K562 (cell line): ENCODE measurements around the gene WDR91. TPM values are rescaled to one million over a fixed set of nuclear protein-coding genes. Genes with fewer than 3 reads are reported as not detected.

Experiments used
- ARNT ChIP-seq, 2 experiments: fragments of 450-650 bp; IDR thresholded peaks; 2 replicates each; pipeline ENCODE4 v1.6.1; 2016; ENCODE audit warnings: mild to moderate bottlenecking in 1 of 2
- CCNT2 ChIP-seq: IDR thresholded peaks from 2 replicates; pipeline ENCODE4 v1.6.1; 2011; ENCODE audit warnings: borderline replicate concordance, low read depth, mild to moderate bottlenecking, moderate library complexity, mixed read lengths, low read length; ENCODE audit not compliant: insufficient read length; ENCODE audit errors: extremely low read depth
- FUS ChIP-seq: fragments of 200-400 bp; formaldehyde crosslinking; optimal IDR thresholded peaks from 2 replicates; pipeline ENCODE3; 2017; ENCODE audit warnings: low read depth, low read length
- NUFIP1 ChIP-seq: fragments of 450-650 bp; IDR thresholded peaks from 2 replicates; pipeline ENCODE4 v1.6.1; 2018; ENCODE audit not compliant: partially characterized antibody
- POLR2H ChIP-seq: IDR thresholded peaks from 2 replicates; pipeline ENCODE4 v1.6.1; 2016; ENCODE audit warnings: missing genetic modification characterization, low read depth, mild to moderate bottlenecking, control low read depth, missing compliant biosample characterization, moderate library complexity
- POLR3A ChIP-seq: IDR thresholded peaks from 2 replicates; pipeline ENCODE4 v1.6.1; 2011; ENCODE audit warnings: borderline replicate concordance, mild to moderate bottlenecking, moderate library complexity; ENCODE audit not compliant: insufficient read length, insufficient read depth; ENCODE audit errors: extremely low read depth
- SREBF1 ChIP-seq: fragments of 150-350 bp; IDR thresholded peaks from 2 replicates; pipeline ENCODE4 v1.6.1; 2014; ENCODE audit warnings: antibody characterized with exemption, low read depth, low read length, borderline replicate concordance
- YY1 ChIP-seq, 3 experiments: IDR thresholded peaks; 2 replicates each; pipeline ENCODE4 v1.6.1; 2011; ENCODE audit warnings: low read length in 2 of 3, mild to moderate bottlenecking in 2 of 3, moderate library complexity in 2 of 3, borderline replicate concordance in 1 of 3, control low read depth in 1 of 3, low read depth in 1 of 3; ENCODE audit not compliant: insufficient read depth in 3 of 3, insufficient replicate concordance in 2 of 3, control insufficient read depth in 1 of 3, insufficient read length in 1 of 3; ENCODE audit errors: extremely low read depth in 1 of 3
- ZNF551 ChIP-seq: fragments of 250-450 bp; sonication (Bioruptor Pico); IDR thresholded peaks from 2 replicates; pipeline ENCODE4 v1.5.0; 2021; ENCODE audit warnings: mild to moderate bottlenecking, moderate library complexity
- ZNF766 ChIP-seq: fragments of 200-800 bp; sonication (Bioruptor generic); conservative IDR thresholded peaks from 2 replicates; pipeline ENCODE4 v1.6.1; 2016; ENCODE audit warnings: missing genetic modification characterization, missing compliant biosample characterization
- polyA plus RNA-seq, 8 experiments: library from polyadenylated mRNA; depleted of rRNA in 4 of 8; stranded (reverse) in 5 of 8; unstranded in 3 of 8; fragments of >200 nt; fragmentation: Nextera tagmentation in 2 of 8; fragmentation: Illumina TruSeq in 1 of 8; extraction: Ambion mirVana in 2 of 8; extraction: Trizol in 1 of 8; gene quantifications; 2 replicates each; pipeline versions ENCODE4 v1.2.1 to v1.2.3, GENCODE V29; 2011 to 2014; ENCODE audit warnings: inconsistent platforms in 1 of 8, missing spikeins in 1 of 8
- total RNA-seq, 7 experiments: library from RNA; depleted of rRNA in 6 of 7; stranded (reverse); fragments of >200 nt in 6 of 7; fragmentation: Illumina TruSeq in 2 of 7; extraction: Trizol in 2 of 7; gene quantifications; 2 replicates each; pipeline versions ENCODE4 v1.2.1 to v1.2.3, GENCODE V29; 2011 to 2021; ENCODE audit warnings: low replicate concordance in 1 of 7
- TF ChIP-seq, protein P1 (sequence below): fragments of 150-350 bp; conservative IDR thresholded peaks from 2 replicates; pipeline ENCODE4 v1.6.1; 2014; ENCODE audit warnings: low read length

Gene WDR91
- total and polyA plus RNA-seq, 9 of the 15 experiments (the other 6 are each of a cell fraction or from before 2014, with no cell fraction given): 1.9 to 18.2 (median 9.8) TPM

DNA sequence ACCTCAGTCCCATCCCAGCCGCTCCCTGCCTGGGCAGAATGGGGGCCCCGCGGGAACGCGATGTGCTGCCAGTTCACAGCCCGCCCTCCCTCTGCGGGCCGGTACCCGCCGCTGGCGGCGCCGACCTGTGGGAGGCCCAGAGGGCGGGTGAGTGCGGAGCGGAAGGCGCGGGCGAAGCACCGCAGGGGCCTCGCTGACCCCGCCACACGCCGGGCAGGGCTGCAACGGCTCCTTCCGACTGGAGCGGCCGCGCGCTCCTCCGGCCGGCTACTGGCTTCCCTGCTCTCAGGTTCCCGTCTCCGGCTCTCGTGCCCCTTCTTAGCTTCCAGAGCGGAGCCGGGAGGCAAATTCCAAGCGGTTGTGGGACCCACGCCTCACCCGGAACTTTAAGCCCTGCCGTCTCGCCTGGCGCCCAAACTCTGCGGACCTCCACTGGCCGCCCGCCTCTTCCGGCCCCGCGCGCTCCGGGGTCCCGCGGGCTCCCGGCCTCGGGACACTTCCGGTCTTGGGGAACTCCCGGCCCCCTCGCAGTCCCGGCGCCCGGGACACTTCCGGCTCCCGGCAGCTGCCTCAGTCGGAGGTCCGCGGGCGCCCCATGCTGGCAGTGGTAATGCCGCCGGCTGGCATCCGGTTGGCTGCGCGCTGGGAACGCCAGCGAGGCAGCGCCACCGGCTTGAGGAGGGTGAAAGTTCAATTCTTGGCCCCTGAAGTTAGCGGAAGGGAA is 40.9 kb downstream of the WDR91 start, which contains the start of gene CYREN (continued):
- TF ChIP-seq POLR2H (tag): peak; percentile 69; the same call in 1 of the 2 replicates
- TF ChIP-seq FUS: peak; percentile 98
- TF ChIP-seq CCNT2: peak; percentile 88
- TF ChIP-seq YY1 (IDR thresholded peaks at IDR 0.05; ENCODE audit: borderline replicate concordance in 1 of 3, control insufficient read depth in 1 of 3, extremely low read depth in 1 of 3, insufficient read depth in 3 of 3, insufficient read length in 1 of 3, insufficient replicate concordance in 2 of 3, low read depth in 1 of 3, low read length in 2 of 3): peak in 2 of 3 experiments; percentile 70 to 81
- TF ChIP-seq ARNT (IDR thresholded peaks at IDR 0.05): peak in 1 of 2 experiments; percentile 34; a peak in 1 of 4 replicates
- TF ChIP-seq POLR3A: no peak
- TF ChIP-seq ZNF551 (CRISPR knock-in tag): no peak
- no peak for TF ChIP-seq NUFIP1
- TF ChIP-seq, protein P1, sequence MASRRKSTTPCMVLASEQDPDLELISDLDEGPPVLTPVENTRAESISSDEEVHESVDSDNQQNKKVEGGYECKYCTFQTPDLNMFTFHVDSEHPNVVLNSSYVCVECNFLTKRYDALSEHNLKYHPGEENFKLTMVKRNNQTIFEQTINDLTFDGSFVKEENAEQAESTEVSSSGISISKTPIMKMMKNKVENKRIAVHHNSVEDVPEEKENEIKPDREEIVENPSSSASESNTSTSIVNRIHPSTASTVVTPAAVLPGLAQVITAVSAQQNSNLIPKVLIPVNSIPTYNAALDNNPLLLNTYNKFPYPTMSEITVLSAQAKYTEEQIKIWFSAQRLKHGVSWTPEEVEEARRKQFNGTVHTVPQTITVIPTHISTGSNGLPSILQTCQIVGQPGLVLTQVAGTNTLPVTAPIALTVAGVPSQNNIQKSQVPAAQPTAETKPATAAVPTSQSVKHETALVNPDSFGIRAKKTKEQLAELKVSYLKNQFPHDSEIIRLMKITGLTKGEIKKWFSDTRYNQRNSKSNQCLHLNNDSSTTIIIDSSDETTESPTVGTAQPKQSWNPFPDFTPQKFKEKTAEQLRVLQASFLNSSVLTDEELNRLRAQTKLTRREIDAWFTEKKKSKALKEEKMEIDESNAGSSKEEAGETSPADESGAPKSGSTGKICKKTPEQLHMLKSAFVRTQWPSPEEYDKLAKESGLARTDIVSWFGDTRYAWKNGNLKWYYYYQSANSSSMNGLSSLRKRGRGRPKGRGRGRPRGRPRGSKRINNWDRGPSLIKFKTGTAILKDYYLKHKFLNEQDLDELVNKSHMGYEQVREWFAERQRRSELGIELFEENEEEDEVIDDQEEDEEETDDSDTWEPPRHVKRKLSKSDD: no peak
- no peak for TF ChIP-seq SREBF1
- TF ChIP-seq ZNF766 (CRISPR knock-in tag): peak; percentile 58; the same call in 1 of the 2 replicates
- TF ChIP-seq, all 486 proteins: peak for 270
